Endothelial cell of umbilical vein (primary cell): ENCODE results near the gene PPP4R1.

ENCODE experiments used
- CTCF ChIP-seq, 2 donors: IDR thresholded peaks; 1 replicate in 1 of 2; 2 replicates in 1 of 2; pipeline ENCODE4 v1.5.1; 2011; ENCODE audit warnings: low read length in 2 of 2, mild to moderate bottlenecking in 2 of 2, moderate library complexity in 2 of 2, control low read depth in 1 of 2, inconsistent platforms in 1 of 2, low read depth in 1 of 2; ENCODE audit not compliant: insufficient read depth in 1 of 2; ENCODE audit errors: extremely low read depth in 1 of 2
- EZH2 ChIP-seq: IDR thresholded peaks from 2 replicates; pipeline ENCODE4 v1.6.1; 2012; ENCODE audit warnings: borderline replicate concordance, low read depth, mild to moderate bottlenecking, moderate library complexity, low read length, inconsistent platforms; ENCODE audit not compliant: severe bottlenecking
- GATA2 ChIP-seq: IDR thresholded peaks from 2 replicates; pipeline ENCODE4 v1.7.0; 2011; ENCODE audit warnings: low read depth, mild to moderate bottlenecking, moderate library complexity, mixed read lengths, low read length; ENCODE audit not compliant: insufficient read length, insufficient read depth
- JUN ChIP-seq: IDR thresholded peaks from 2 replicates; pipeline ENCODE4 v1.6.1; 2011; ENCODE audit warnings: borderline replicate concordance, low read depth; ENCODE audit not compliant: insufficient read length, insufficient read depth
- MAX ChIP-seq: IDR thresholded peaks from 2 replicates; pipeline ENCODE4 v1.6.1; 2011; ENCODE audit not compliant: insufficient read depth, insufficient read length
- MYC ChIP-seq: IDR thresholded peaks from one replicate; pipeline ENCODE4 v1.6.1; 2011; ENCODE audit warnings: mild to moderate bottlenecking, low read depth, low read length
- POLR2A ChIP-seq: IDR thresholded peaks from 2 replicates; pipeline ENCODE4 v1.6.1; 2012; ENCODE audit warnings: low read depth, mild to moderate bottlenecking, control low read depth, low read length
- POLR2AphosphoS5 ChIP-seq: IDR thresholded peaks from 2 replicates; pipeline ENCODE4 v1.6.1; 2012; ENCODE audit warnings: low read depth, mild to moderate bottlenecking, control low read depth, low read length, moderate library complexity; ENCODE audit not compliant: insufficient read depth

- TF ChIP-seq POLR2AphosphoS5 (no peak), CTCF (IDR thresholded peaks at IDR 0.05; ENCODE audit: extremely low read depth in 1 of 2, insufficient read depth in 1 of 2, low read depth in 1 of 2, low read length in 2 of 2) (no peak), EZH2 (no peak), MYC (no peak), POLR2A (no peak), MAX (no peak), JUN (no peak), GATA2 (no peak)
Observed at GRCh38 chr18:9615280-9615797, 980 bp upstream of the PPP4R1 start.
